Mononuclear cell (primary cell): ENCODE data around the gene CDK17. TPM values are rescaled to one million over a fixed set of nuclear protein-coding genes. Genes with fewer than 3 reads are reported as not detected.
"Not testable (repeated sequence)": the region's sequence is repeated elsewhere in the genome, so short reads cannot be mapped to it uniquely, and the experiment has no call there.

Experiments used
- H3K27me3 ChIP-seq: 2 replicates; pipeline ENCODE4 v1.6.0; 2011; ENCODE audit warnings: low read length, control low read depth; ENCODE audit not compliant: insufficient read depth
- H3K4me1 ChIP-seq: 2 replicates; pipeline ENCODE4 v1.5.1; 2011; ENCODE audit warnings: mild to moderate bottlenecking, low read length, control low read depth; ENCODE audit not compliant: insufficient read depth
- H3K4me3 ChIP-seq: 2 replicates; pipeline ENCODE4 v1.5.1; 2011; ENCODE audit warnings: mild to moderate bottlenecking, low read length, moderate library complexity
- H3K9me3 ChIP-seq: 2 replicates; pipeline ENCODE4 v1.5.1; 2011; ENCODE audit warnings: low read depth, mild to moderate bottlenecking, control low read depth, low read length
- total RNA-seq: library from RNA; depleted of rRNA; stranded (reverse); fragments of >200 nt; gene quantifications from one replicate; pipeline ENCODE4 v1.2.3, GENCODE V29; 2012

The CDK17 gene
- total RNA-seq, 1 donor, result 221 TPM

DNA sequence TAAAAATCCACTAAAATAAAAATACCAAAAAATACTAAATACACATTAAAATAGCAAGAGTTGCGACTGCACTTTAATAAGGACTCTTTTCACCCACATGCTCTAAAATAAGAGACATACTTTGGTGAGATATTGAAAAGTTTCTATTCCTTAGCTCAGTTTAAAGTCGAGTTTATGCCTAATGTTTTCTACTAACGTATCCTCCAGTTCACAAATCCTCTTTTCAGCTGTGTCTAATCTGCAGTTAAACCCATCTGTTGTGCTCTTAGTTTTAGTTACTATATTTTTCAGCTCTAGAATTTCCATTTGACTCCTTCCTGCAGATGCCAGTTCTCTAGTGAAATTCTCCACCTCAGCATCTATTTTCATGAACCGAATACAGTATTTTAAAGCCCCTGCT, 63.8 kb downstream of the CDK17 start:
- Histone ChIP-seq H3K9me3 (no peaks in the 10 kb centered on the region), H3K27me3 (no peaks in the 10 kb centered on the region), H3K4me1 (no peaks in the 10 kb centered on the region), H3K4me3 (no peak overlapping the region)

DNA sequence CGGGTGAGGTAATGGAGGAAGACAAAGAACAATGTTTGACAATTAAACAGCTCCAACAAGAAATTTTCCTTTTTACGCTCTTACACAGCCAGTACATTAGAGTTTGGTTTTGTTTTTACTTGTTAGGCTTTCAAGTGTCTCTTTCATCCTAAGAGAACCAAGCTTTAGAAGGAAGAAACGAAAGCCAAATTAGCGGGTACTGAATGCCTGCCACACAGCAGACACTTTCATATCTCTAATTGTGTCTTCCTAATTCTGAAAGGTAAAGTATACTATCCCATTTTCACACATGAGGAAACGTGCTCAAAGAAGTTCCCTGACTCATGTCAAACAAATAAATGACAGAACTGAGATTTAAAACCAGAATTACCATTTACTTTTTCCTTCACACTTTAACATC, 65.0 kb downstream of the CDK17 start:
- Histone ChIP-seq H3K27me3 (no peaks in the 10 kb centered on the region), H3K4me1 (no peaks in the 10 kb centered on the region), H3K9me3 (no peaks in the 10 kb centered on the region), H3K4me3 (no peak overlapping the region)

DNA sequence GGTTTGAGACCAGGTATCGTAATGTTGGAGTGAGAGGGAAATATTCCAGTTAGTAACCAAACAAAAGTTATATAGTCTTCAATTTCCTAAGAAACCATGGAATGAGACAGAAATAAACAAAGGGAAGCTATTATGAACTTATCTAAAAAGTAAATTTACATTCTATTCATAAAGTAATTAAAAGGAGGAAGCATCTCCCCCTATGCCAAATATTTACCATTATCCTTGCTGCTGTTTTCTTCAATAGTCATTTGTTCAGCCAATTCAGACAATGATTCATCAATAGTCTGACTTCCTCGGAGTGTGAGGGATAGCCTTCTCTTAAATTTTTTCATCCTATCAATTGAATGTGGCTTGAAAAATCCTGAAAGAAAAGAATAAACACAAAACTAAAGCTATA, 65.7 kb downstream of the CDK17 start:
- H3K4me1 ChIP-seq, result no peaks in the 10 kb centered on the region

DNA sequence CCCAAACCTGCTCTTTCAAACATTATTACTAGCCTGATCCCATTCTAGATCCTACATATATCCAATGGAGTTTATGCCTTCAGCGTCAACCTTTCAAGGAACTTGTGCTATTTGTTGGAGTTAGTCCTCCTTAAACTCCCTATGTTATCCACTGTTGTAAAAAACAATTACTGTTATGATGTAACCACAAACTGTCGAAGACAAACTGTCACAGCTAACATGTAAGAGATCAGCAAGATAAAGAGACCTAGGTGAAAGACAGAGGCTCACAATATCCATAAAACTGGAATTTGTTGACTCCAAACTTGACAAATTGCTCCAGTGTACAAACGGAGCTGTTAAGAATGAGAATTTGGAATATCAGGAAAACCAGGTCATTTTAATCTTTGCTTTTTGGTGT, 70.7 kb downstream of the CDK17 start:
- Histone ChIP-seq H3K9me3 (no peaks in the 10 kb centered on the region), H3K4me3 (no peak overlapping the region), H3K27me3 (no peaks in the 10 kb centered on the region), H3K4me1 (peaks cover 12% of the 10 kb centered on the region)

More for the DNA sequence above, 65.7 kb downstream of the CDK17 start:
- Histone ChIP-seq H3K9me3 (no peaks in the 10 kb centered on the region), H3K4me3 (no peak overlapping the region), H3K27me3 (no peaks in the 10 kb centered on the region)

DNA sequence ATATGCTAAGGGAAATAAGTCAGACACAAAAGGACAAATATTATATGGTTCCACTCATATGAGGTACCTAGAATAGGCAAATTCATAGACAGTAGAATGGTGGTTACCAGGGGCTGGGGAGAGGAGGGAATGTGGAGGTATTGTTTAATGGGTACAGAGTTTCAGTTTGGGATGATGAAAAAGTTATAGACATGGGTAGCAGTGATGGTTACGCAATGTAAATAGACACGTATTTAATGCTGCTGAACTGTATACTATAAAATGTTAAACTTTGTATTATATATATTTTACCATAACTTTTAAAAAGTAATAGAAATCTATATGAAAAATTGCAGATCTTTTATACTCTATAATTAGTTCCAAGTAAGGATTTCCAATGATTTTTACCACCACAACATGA, 71.2 kb downstream of the CDK17 start:
- H3K27me3 ChIP-seq, result no peaks in the 10 kb centered on the region
- H3K4me1 ChIP-seq, result peaks cover 12% of the 10 kb centered on the region
- H3K4me3 ChIP-seq, result no peak overlapping the region
- no peaks in the 10 kb centered on the region for H3K9me3 ChIP-seq

DNA sequence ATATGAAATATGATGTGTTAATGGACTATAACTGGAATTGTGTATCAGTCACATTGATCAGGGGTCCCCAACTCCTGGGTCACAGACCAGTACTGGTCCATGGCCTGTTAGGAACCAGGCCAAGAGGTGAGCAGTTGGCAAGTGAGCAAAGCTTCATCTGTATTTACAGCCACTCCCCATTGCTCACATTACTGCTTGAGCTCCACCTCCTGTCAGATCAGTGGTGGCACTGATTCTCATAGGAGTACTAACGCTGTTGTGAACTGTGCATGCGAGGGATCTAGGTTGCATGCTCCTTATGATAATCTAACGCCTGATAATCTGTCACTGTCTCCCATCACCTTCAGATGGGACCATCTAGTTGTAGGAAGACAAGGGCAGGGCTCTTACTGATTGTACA, 72.3 kb downstream of the CDK17 start:
- Histone ChIP-seq H3K27me3 (no peaks in the 10 kb centered on the region), H3K4me1 (peaks cover 12% of the 10 kb centered on the region), H3K9me3 (no peaks in the 10 kb centered on the region), H3K4me3 (no peak overlapping the region)

DNA sequence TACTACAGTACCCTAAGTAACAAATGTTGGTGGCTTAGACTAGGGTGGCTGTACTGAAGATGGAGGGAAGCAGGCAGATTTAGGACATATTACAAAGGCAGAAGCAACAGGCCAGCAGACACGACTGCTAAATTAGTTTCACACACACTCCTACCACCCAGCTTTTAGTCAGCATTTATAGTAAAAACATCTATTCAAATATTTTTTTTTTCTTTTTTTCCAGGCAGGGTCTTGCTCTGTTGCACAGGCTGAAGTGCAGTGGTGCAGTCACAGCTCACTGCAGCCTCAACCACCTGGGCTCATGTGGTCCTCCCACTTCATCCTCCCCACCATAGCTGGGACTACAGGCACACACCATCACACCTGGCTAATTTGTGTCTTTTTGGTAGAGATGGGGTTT, 72.9 kb downstream of the CDK17 start:
- Histone ChIP-seq H3K27me3 (no peaks in the 10 kb centered on the region), H3K4me1 (peaks cover 12% of the 10 kb centered on the region), H3K9me3 (no peaks in the 10 kb centered on the region), H3K4me3 (no peak overlapping the region)

DNA sequence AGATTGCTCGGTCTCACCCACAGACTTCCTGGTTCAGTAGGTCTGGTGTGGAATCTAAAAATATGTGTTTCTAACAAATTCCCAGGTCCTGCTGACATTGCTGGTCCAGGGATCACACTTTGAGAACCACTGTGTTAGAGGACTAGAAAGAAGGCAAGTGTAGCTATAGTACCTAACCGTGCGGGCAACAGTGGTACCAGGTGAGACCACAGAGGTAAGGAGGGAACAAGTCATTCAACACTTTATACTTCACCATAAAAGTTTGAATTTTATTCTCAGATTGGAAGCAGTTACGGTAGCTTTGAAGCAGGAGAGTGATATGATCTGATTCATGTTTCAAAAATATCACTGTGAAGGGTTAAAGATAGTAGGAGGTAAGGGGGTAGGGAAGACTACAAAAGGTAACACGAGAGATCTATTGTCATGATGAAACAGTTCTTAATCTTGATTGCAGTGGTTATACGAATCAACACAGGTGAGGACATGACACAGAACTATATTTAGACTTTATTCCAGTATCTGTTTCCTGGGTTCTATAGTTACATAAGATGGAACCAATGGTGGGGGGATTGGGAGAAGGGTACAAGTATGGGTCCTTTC, 73.5 kb downstream of the CDK17 start:
- Histone ChIP-seq H3K4me3 (no peak overlapping the region), H3K27me3 (no peaks in the 10 kb centered on the region), H3K4me1 (peaks cover 12% of the 10 kb centered on the region), H3K9me3 (no peaks in the 10 kb centered on the region)

DNA sequence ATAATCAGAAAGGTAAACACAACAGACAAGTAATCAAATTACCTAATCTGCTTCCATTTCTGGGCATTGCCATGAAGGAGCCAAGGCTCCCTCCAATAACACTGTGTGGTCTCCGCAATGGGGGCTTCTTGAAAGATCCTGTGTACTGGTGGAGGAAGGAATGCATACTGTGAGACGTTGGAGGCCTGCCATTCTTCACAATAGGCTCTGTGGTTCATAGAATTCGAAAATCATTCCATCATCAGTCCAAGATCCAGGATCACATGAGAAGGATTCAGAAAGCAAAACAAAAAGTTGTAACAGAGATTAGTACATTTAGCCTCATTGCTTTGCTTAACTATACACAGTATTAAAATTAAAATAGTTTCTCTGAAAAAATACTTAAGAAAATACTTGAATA, 76.3 kb downstream of the CDK17 start:
- Histone ChIP-seq H3K27me3 (no peaks in the 10 kb centered on the region), H3K4me1 (peaks cover 12% of the 10 kb centered on the region), H3K4me3 (no peak overlapping the region), H3K9me3 (no peaks in the 10 kb centered on the region)

DNA sequence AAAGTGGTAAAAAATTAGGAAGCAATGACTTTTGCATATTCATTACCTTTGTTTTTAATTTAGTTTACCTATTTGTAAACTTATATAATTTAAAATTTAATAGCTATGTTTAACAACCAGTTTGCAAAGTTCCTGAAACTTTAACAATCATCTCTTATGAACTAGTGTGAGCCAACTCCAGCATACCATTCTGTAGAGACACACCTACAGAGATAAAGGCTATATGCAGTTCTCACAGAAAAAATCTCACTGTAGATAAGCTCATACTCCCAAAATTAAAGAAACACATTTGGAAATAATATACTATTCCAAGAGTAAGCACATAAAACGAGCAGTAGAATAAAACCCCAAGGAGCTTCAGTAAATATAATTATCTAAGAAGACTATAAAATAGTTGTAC, 77.5 kb downstream of the CDK17 start:
- Histone ChIP-seq H3K4me1 (peaks cover 9% of the 10 kb centered on the region), H3K27me3 (no peaks in the 10 kb centered on the region), H3K4me3 (no peak overlapping the region), H3K9me3 (no peaks in the 10 kb centered on the region)

DNA sequence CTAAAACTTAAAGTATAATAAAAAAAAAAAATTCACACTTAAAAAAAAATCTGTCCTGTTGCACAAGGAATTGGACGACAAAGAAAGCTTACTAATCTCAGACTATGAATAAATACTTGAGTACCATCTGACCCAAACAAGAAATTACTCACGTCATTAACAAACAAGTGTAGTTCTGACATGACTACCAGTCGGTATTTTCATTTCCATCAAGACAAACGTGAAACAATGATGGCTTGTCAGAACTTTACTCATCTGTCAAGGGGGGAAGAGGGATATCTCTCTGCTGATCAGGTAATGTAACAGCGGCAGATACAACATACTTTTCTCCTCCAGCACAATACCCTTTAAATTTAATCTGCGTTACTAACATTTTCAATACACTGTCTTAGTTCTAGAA, 78.3 kb downstream of the CDK17 start:
- no peaks in the 10 kb centered on the region for H3K27me3 ChIP-seq
- no peak overlapping the region for H3K4me3 ChIP-seq
- peaks cover 3% of the 10 kb centered on the region for H3K4me1 ChIP-seq
- no peaks in the 10 kb centered on the region for H3K9me3 ChIP-seq

DNA sequence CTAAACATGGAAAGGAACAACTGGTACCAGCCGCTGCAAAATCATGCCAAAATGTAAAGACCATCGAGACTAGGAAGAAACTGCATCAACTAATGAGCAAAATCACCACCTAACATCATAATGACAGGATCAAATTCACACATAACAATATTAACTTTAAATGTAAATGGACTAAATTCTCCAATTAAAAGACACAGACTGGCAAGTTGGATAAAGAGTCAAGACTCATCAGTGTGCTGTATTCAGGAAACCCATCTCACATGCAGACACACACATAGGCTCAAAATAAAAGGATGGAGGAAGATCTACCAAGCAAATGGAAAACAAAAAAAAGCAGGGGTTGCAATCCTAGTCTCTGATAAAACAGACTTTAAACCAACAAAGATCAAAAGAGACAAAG, 82.4 kb downstream of the CDK17 start:
- not testable (repeated sequence) for H3K9me3 ChIP-seq, H3K4me1 ChIP-seq, H3K4me3 ChIP-seq, H3K27me3 ChIP-seq

DNA sequence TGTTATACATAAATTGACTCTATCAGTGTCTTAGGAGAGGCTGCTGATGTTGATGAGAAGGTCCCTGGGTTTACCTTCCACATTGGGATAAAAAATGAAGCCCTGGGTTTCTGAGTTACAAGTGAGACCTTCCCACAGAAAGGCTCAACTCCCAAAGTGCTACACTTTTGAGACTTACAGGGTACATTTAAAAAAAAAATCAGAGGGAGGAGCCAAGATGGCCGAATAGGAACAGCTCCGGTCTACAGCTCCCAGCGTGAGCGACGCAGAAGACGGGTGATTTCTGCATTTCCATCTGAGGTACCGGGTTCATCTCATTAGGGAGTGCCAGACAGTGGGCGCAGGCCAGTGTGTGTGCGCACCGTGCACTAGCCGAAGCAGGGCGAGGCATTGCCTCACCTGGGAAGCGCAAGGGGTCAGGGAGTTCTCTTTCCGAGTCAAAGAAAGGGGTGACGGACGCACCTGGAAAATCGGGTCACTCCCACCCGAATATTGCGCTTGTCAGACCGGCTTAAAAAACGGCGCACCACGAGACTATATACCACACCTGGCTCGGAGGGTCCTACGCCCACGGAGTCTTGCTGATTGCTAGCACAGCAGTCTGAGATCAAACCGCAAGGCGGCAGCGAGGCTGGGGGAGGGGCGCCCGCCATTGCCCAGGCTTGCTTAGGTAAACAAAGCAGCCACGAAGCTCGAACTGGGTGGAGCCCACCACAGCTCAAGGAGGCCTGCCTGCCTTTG, 84.3 kb downstream of the CDK17 start:
- not testable (repeated sequence) for H3K4me1 ChIP-seq, H3K27me3 ChIP-seq, H3K9me3 ChIP-seq
- peak overlapping the region; percentile 30 for H3K4me3 ChIP-seq

DNA sequence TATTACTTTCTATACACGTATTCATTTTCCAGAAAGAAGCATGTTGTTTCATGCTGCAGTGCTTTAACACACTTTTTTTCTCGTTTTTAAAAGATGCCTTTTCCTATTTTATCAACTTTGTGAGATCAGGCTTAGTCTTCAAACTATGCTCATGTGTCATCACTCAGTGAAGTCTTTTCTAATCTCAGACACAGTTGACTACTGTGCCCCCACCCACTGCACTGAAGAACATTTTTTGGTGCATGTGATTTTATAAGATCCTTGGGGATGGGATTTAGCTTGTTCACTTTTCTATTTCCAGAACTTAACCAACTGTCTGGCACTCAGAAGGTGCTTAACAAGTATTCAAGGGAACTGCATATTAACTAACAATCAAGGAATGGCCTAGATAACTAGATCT, 85.5 kb downstream of the CDK17 start:
- Histone ChIP-seq H3K27me3 (no peaks in the 10 kb centered on the region), H3K9me3 (no peaks in the 10 kb centered on the region), H3K4me3 (no peak overlapping the region), H3K4me1 (peaks cover 6% of the 10 kb centered on the region)

DNA sequence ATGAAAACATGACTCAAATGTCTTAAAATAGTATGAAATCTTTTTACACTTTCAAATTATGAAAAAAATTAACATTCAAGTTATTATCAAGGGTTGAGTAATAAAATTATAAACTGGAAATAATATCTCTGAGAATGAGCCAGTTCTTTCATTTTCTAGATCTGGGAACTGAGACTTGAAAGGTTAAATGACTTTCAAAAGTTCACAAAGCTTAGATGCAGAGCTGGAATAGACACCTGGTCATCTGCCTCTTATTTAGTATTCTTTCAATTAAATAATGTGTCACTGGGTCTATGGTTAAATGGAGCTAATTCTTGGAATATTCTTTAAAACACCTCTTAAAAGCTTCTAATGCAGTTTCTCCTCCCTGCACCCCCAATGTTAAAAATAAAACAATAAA, 86.6 kb downstream of the CDK17 start:
- Histone ChIP-seq H3K9me3 (no peaks in the 10 kb centered on the region), H3K4me3 (no peak overlapping the region), H3K4me1 (peaks cover 6% of the 10 kb centered on the region), H3K27me3 (no peaks in the 10 kb centered on the region)

DNA sequence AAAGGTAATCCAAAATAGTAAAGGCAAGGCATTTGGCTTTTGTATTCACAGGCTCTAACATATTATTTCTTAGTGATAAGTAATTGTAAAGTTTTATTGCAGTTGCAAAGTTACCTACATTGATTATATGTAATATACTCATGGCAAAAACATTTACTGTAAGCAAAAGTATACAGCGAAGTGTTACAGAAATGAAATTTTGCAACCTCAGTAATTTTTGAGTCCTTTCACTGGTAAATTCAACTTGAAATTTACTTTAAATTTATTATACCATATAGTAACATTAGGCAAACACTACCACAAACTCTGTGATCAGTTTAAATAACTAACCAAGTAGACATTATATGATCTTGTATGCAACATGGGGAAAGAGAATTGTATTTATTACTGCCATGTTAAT, 89.0 kb downstream of the CDK17 start:
- H3K9me3 ChIP-seq, result no peaks in the 10 kb centered on the region
- no peak overlapping the region for H3K4me3 ChIP-seq
- no peaks in the 10 kb centered on the region for H3K27me3 ChIP-seq
- peaks cover 6% of the 10 kb centered on the region for H3K4me1 ChIP-seq
